Astrocyte of the cerebellum (primary cell): ENCODE data around the gene CYP27C1.

ENCODE experiments used
- DNase-seq: peaks from one replicate; pipeline ENCODE4 v3.0.0-alpha.2; 2011; ENCODE audit warnings: low read depth
- H3K4me3 ChIP-seq: 2 replicates; pipeline ENCODE4 v1.5.1; 2011; ENCODE audit warnings: mild to moderate bottlenecking, low read depth, low read length, moderate library complexity
- CTCF ChIP-seq: IDR thresholded peaks from 2 replicates; pipeline ENCODE4 v1.5.1; 2012; ENCODE audit warnings: low read length, low read depth, moderate library complexity, mild to moderate bottlenecking; ENCODE audit errors: missing control alignments
- in situ Hi-C: cut with HindIII; loops from 2 replicates; pipeline ENCODE4 v1.10.0; 2017; ENCODE audit warnings: low sequenced_read_pairs

The CYP27C1 gene

GRCh38 chr2:127185705-127186104, 34.4 kb downstream of the CYP27C1 start:
- H3K4me3 ChIP-seq, result no peak overlapping the region
- DNase-seq, result no peak
- no peak for TF ChIP-seq CTCF
- in situ Hi-C loops, result no loop called here

DNA sequence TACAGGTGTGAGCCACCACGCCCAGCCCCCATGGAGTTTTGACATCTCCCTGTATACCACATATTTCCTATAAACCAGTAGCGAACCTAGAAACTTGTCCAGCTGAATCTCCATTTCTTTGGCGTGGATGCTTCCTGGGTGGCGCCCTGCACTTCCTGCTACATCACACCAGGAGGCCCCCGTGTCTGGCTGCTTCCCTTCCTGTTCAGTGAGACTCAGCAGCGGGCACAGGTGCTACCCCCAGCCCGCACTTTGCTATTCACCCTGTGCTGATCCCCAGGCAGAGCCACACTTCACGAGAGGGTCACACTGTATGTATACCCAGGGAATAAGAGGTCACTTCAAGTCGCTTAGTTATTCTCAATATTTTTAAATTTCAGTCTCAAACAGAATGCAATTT, 35.0 kb downstream of the CYP27C1 start:
- in situ Hi-C loops, result no loop called here

GRCh38 chr2:127183771-127184170, 36.3 kb downstream of the CYP27C1 start:
- in situ Hi-C loops, result no loop called here
- no peak overlapping the region for H3K4me3 ChIP-seq
- TF ChIP-seq CTCF, result no peak
- no peak for DNase-seq

More for the DNA sequence above, 35.0 kb downstream of the CYP27C1 start:
- no peak for DNase-seq
- H3K4me3 ChIP-seq, result no peak overlapping the region
- no peak for TF ChIP-seq CTCF

GRCh38 chr2:127182626-127183458, 37.3 kb downstream of the CYP27C1 start:
- no peak for DNase-seq
- in situ Hi-C loops, result no loop called here
- TF ChIP-seq CTCF, result no peak
- no peak overlapping the region for H3K4me3 ChIP-seq

DNA sequence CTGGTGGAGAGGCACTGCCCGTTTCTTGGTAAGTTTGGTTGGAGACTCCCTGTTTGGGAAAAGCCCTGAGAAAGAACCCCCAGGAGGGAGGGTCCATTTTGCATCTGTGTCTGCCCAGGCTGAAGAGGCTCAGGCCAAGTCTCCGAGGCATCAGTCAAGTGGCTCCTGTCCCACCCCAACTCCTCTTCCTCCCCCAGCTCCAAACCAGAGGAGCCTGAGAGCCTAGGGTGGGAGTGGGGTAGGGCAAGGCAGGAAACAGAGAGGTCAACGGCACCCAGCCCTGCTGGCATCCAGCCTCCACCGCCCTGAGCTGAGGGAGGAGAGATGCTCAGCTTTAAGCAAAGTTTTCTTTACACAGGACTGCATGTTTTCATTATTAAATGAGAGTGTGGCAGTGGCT, 38.2 kb downstream of the CYP27C1 start:
- no peak for TF ChIP-seq CTCF
- no peak for DNase-seq
- H3K4me3 ChIP-seq, result no peak overlapping the region
- in situ Hi-C loops, result no loop called here

DNA sequence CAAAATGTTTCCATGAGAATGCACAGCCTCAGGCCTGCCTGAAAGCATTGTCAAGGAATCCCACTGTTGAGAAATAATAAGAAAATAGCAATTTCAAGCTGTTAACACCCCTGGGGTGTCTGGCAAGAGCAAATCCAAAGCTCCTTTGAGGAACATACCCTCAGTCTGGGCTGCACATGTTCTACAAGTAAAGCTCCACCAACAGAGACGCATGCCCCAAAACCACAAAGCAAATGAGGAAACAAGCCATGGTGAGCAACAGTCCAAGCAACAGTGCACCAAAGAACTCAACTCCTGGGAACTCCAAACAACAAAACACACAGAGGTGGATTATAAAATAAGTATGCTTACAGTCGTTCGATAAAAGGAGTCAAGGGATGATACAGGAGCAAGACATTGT, 40.3 kb downstream of the CYP27C1 start:
- DNase-seq, result no peak
- H3K4me3 ChIP-seq, result no peak overlapping the region
- no peak for TF ChIP-seq CTCF
- in situ Hi-C loops, result no loop called here
